OCI-LY1 (cell line): ENCODE measurements around the gene ST8SIA1.

ENCODE experiments used
- H2AFZ ChIP-seq: fragments of 200-600 bp; sonication (generic), shearing (Covaris generic); 2 replicates; pipeline ENCODE4 v1.6.0; 2014; ENCODE audit warnings: antibody characterized with exemption, mild to moderate bottlenecking, low read length
- H3F3A ChIP-seq: fragments of 200-600 bp; sonication (generic), shearing (Covaris generic); 2 replicates; pipeline ENCODE4 v1.6.0; 2014; ENCODE audit warnings: mild to moderate bottlenecking, antibody characterized with exemption, low read length, moderate library complexity; ENCODE audit not compliant: insufficient read depth
- H3K27ac ChIP-seq: fragments of 200-600 bp; sonication (generic); 2 replicates; pipeline ENCODE4 v1.5.1; 2014; ENCODE audit warnings: low read length, mixed run types, mild to moderate bottlenecking, low read depth; ENCODE audit not compliant: poor library complexity, severe bottlenecking
- H3K27me3 ChIP-seq: fragments of 200-600 bp; sonication (generic); 2 replicates; pipeline ENCODE4 v1.6.0; 2014; ENCODE audit warnings: antibody characterized with exemption, mild to moderate bottlenecking, low read length, moderate library complexity; ENCODE audit not compliant: insufficient read depth
- H3K36me3 ChIP-seq: fragments of 200-600 bp; sonication (generic); 2 replicates; pipeline ENCODE4 v1.6.1; 2014; ENCODE audit warnings: mild to moderate bottlenecking, antibody characterized with exemption, low read length, moderate library complexity, mixed read lengths; ENCODE audit not compliant: insufficient read depth
- H3K4me1 ChIP-seq: fragments of 200-600 bp; sonication (generic); 2 replicates; pipeline ENCODE4 v1.5.1; 2014; ENCODE audit warnings: mild to moderate bottlenecking, low read length, moderate library complexity; ENCODE audit not compliant: insufficient read depth, severe bottlenecking
- H3K4me2 ChIP-seq: fragments of 200-600 bp; sonication (generic), shearing (Covaris generic); 2 replicates; pipeline ENCODE4 v1.6.1; 2014; ENCODE audit warnings: low read length
- H3K4me3 ChIP-seq: fragments of 200-600 bp; sonication (generic); 2 replicates; pipeline ENCODE4 v1.5.1; 2014; ENCODE audit warnings: low read length, low read depth, mild to moderate bottlenecking, mixed read lengths; ENCODE audit not compliant: poor library complexity, severe bottlenecking
- H3K79me2 ChIP-seq: fragments of 200-600 bp; shearing (Covaris generic); 2 replicates; pipeline ENCODE4 v1.6.1; 2016; ENCODE audit warnings: mixed run types, low read length, mixed read lengths; ENCODE audit not compliant: insufficient read depth
- H3K9ac ChIP-seq: fragments of 200-600 bp; sonication (generic), shearing (Covaris generic); 2 replicates; pipeline ENCODE4 v1.6.1; 2014; ENCODE audit warnings: mild to moderate bottlenecking, low read length, mixed read lengths
- H3K9me2 ChIP-seq: fragments of 200-600 bp; sonication (generic), shearing (Covaris generic); 2 replicates; pipeline ENCODE4 v1.6.1; 2014; ENCODE audit warnings: low read depth, mild to moderate bottlenecking, low read length, mixed read lengths
- H3K9me3 ChIP-seq: fragments of 200-600 bp; shearing (Covaris generic); 2 replicates; pipeline ENCODE4 v1.6.1; 2014; ENCODE audit warnings: low read length, mixed read lengths
- H4K20me1 ChIP-seq: fragments of 200-600 bp; sonication (generic), shearing (Covaris generic); 2 replicates; pipeline ENCODE4 v1.6.0; 2016; ENCODE audit warnings: mild to moderate bottlenecking, low read length; ENCODE audit not compliant: insufficient read depth
- CTCF ChIP-seq: fragments of 200-600 bp; sonication (generic), shearing (Covaris generic); IDR thresholded peaks from 2 replicates; pipeline ENCODE4 v1.5.1; 2017; ENCODE audit warnings: mild to moderate bottlenecking, antibody characterized with exemption, low read length, moderate library complexity, mixed read lengths
- EZH2 ChIP-seq: fragments of 200-600 bp; sonication (generic), shearing (Covaris generic); IDR thresholded peaks from 2 replicates; pipeline ENCODE4 v1.8.0; 2017; ENCODE audit warnings: borderline replicate concordance, mixed run types, mild to moderate bottlenecking, antibody characterized with exemption, low read length, moderate library complexity, mixed read lengths

The ST8SIA1 gene

GRCh38 chr12:22318108-22318737 is 16.3 kb downstream of the ST8SIA1 start:
- no peak overlapping the region for H3K9ac ChIP-seq
- no peaks in the 10 kb centered on the region for H4K20me1 ChIP-seq
- H2AFZ ChIP-seq: no peak overlapping the region
- H3K4me3 ChIP-seq: no peak overlapping the region
- no peaks in the 10 kb centered on the region for H3K79me2 ChIP-seq
- H3K9me3 ChIP-seq: no peaks in the 10 kb centered on the region
- no peaks in the 10 kb centered on the region for H3K4me1 ChIP-seq
- TF ChIP-seq CTCF (no peak), EZH2 (no peak)
- no peak overlapping the region for H3K4me2 ChIP-seq
- no peaks in the 10 kb centered on the region for H3F3A ChIP-seq
- H3K9me2 ChIP-seq: no peaks in the 10 kb centered on the region
- H3K27me3 ChIP-seq: no peaks in the 10 kb centered on the region
- no peaks in the 10 kb centered on the region for H3K36me3 ChIP-seq
- no peak overlapping the region for H3K27ac ChIP-seq

GRCh38 chr12:22313963-22314330 is 20.6 kb downstream of the ST8SIA1 start:
- Histone ChIP-seq H3K79me2 (no peaks in the 10 kb centered on the region), H3K4me1 (no peaks in the 10 kb centered on the region), H3F3A (no peaks in the 10 kb centered on the region), H2AFZ (no peak overlapping the region), H3K4me3 (no peak overlapping the region), H3K9ac (no peak overlapping the region), H3K36me3 (no peaks in the 10 kb centered on the region), H3K27ac (no peak overlapping the region), H3K9me2 (no peaks in the 10 kb centered on the region), H4K20me1 (no peaks in the 10 kb centered on the region), H3K9me3 (no peaks in the 10 kb centered on the region), H3K4me2 (no peak overlapping the region), H3K27me3 (no peaks in the 10 kb centered on the region)
- TF ChIP-seq EZH2: no peak
- TF ChIP-seq CTCF: no peak

GRCh38 chr12:22313286-22313962 is 21.1 kb downstream of the ST8SIA1 start:
- no peaks in the 10 kb centered on the region for H3K36me3 ChIP-seq
- H3F3A ChIP-seq: no peaks in the 10 kb centered on the region
- H3K9ac ChIP-seq: no peak overlapping the region
- H3K27ac ChIP-seq: no peak overlapping the region
- no peak overlapping the region for H3K4me3 ChIP-seq
- no peak overlapping the region for H2AFZ ChIP-seq
- TF ChIP-seq EZH2: no peak
- no peak for TF ChIP-seq CTCF
- no peak overlapping the region for H3K4me2 ChIP-seq
- H3K4me1 ChIP-seq: no peaks in the 10 kb centered on the region
- H3K79me2 ChIP-seq: no peaks in the 10 kb centered on the region
- H4K20me1 ChIP-seq: no peaks in the 10 kb centered on the region
- no peaks in the 10 kb centered on the region for H3K9me3 ChIP-seq
- no peaks in the 10 kb centered on the region for H3K9me2 ChIP-seq
- H3K27me3 ChIP-seq: no peaks in the 10 kb centered on the region
